ENCODE results near the gene SORCS1. TPM values are rescaled to one million over a fixed set of nuclear protein-coding genes. Genes with fewer than 3 reads are reported as not detected.

The SORCS1 gene
- total RNA-seq, 4 donors from 2014 or later = 0.40 to 5.1 (median 2.5) TPM

- Histone ChIP-seq H3K9me3 (no peaks in the 10 kb centered on the region), H3K4me1 (no peaks in the 10 kb centered on the region), H3K27ac (no peak overlapping the region), H3K27me3 (no peaks in the 10 kb centered on the region), H3K36me3 (no peaks in the 10 kb centered on the region), H3K4me3 (no peak overlapping the region)
- 40 to 80% methylated on average over 1 to 4 of the region's 4 CpGs for WGBS, 2 donors (ENCODE audit: low coverage in 1 of 2)
- TF ChIP-seq POLR2AphosphoS5 (IDR thresholded peaks at IDR 0.05) = no peak
- TF ChIP-seq EP300 (IDR thresholded peaks at IDR 0.05; ENCODE audit: low read depth) = no peak
- no peak for TF ChIP-seq POLR2A (IDR thresholded peaks at IDR 0.05)
- no peak for TF ChIP-seq CTCF (IDR thresholded peaks at IDR 0.05)
- DNase-seq = no peak
- in situ Hi-C loops (cut with MboI; ENCODE audit: low pct_ligation_motif_present in 1 of 4, low pct_unique_long_range_greater_than_20kb in 1 of 4, low sequenced_read_pairs in 3 of 4) = no loop called here
- intact Hi-C loops (cut with DNase I; ENCODE audit: low total_unique reads) = no loop called here
These were observed 612.9 kb downstream of the SORCS1 start for GRCh38 chr10:106551501-106552062.

- Histone ChIP-seq H3K4me1 (no peaks in the 10 kb centered on the region), H3K27me3 (no peaks in the 10 kb centered on the region), H3K4me3 (no peak overlapping the region), H3K27ac (no peak overlapping the region), H3K9me3 (no peaks in the 10 kb centered on the region), H3K36me3 (no peaks in the 10 kb centered on the region)
- TF ChIP-seq POLR2A (IDR thresholded peaks at IDR 0.05) (no peak), POLR2AphosphoS5 (IDR thresholded peaks at IDR 0.05) (no peak), EP300 (IDR thresholded peaks at IDR 0.05; ENCODE audit: low read depth) (no peak), CTCF (IDR thresholded peaks at IDR 0.05) (no peak)
- in situ Hi-C loops (cut with MboI; ENCODE audit: low pct_ligation_motif_present in 1 of 4, low pct_unique_long_range_greater_than_20kb in 1 of 4, low sequenced_read_pairs in 3 of 4) (no loop called here), intact Hi-C loops (cut with DNase I; ENCODE audit: low total_unique reads) (no loop called here)
- 70 to 85% methylated on average over 6 of the region's 6 CpGs for WGBS, 2 donors (ENCODE audit: low coverage in 1 of 2)
- no peak for DNase-seq
These were observed 615.7 kb downstream of the SORCS1 start for GRCh38 chr10:106548832-106549231.

DNA sequence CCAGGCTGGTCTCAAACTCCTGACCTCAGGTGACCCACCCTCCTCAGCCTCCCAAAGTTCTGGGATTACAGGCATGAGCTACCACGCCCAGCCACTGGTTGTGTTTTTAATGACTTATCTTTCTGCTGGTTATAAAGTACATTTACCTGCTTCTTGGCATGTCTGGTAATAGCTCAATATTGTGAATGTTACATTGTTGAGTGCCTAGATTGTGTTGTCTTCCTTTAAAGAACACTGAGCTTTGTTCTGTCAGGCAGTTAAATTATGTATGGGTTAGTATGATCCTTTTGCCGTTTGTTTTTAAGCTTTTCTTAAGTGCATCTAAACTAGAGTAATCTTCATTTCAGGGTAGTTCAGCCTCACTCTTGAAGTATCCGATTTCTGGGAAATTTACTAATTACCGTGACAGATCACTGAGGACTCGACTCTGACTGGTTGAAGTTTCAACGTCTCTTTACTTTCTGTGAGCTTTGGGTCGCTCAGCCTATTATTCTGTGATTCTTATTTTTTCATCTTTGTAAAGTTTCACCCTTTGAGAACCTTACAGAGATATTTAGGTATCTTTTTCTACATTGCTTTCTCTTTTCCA lies 617.4 kb downstream of the SORCS1 start:
- intact Hi-C loops (cut with DNase I; ENCODE audit: low total_unique reads) (no loop called here), in situ Hi-C loops (cut with MboI; ENCODE audit: low pct_ligation_motif_present in 1 of 4, low pct_unique_long_range_greater_than_20kb in 1 of 4, low sequenced_read_pairs in 3 of 4) (no loop called here)
- TF ChIP-seq POLR2AphosphoS5 (IDR thresholded peaks at IDR 0.05) = no peak
- WGBS, 2 donors (ENCODE audit: low coverage in 1 of 2) = 87 to 89% methylated on average over 7 of the region's 7 CpGs
- DNase-seq = no peak
- Histone ChIP-seq H3K27ac (no peak overlapping the region), H3K27me3 (no peaks in the 10 kb centered on the region), H3K36me3 (no peaks in the 10 kb centered on the region), H3K4me1 (no peaks in the 10 kb centered on the region), H3K9me3 (no peaks in the 10 kb centered on the region), H3K4me3 (no peak overlapping the region)

DNA sequence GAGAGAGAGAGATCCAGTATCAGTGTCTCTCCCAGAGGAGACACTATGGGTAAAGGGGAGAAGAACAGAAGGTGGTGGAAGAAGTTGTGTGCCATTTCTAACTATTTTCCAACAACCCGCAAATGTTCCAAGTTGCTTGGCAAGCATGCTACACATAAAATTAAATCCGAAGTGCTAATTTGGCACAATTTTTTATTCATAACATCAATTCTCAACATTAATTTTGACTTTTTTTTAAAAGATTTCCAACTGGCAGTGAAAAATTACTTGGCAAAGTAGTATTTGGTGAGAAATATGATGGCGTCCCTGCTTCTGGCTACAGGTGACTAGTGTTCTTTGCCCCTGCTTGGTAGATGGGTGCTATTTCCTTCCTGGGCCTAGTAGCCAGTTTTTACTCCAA lies 622.0 kb downstream of the SORCS1 start:
- H3K4me1 ChIP-seq = no peaks in the 10 kb centered on the region
- H3K27ac ChIP-seq = no peak overlapping the region
- no peak for DNase-seq
- no peak overlapping the region for H3K4me3 ChIP-seq
- H3K9me3 ChIP-seq = no peaks in the 10 kb centered on the region
- in situ Hi-C loops (cut with MboI; ENCODE audit: low pct_ligation_motif_present in 1 of 4, low pct_unique_long_range_greater_than_20kb in 1 of 4, low sequenced_read_pairs in 3 of 4) (no loop called here), intact Hi-C loops (cut with DNase I; ENCODE audit: low total_unique reads) (no loop called here)
- H3K36me3 ChIP-seq = no peaks in the 10 kb centered on the region
- TF ChIP-seq POLR2AphosphoS5 (IDR thresholded peaks at IDR 0.05) (no peak), POLR2A (IDR thresholded peaks at IDR 0.05) (no peak)
- 81 to 89% methylated on average over 3 of the region's 3 CpGs for WGBS, 2 donors (ENCODE audit: low coverage in 1 of 2)
- no peaks in the 10 kb centered on the region for H3K27me3 ChIP-seq

GRCh38 chr10:106540645-106541044 lies 623.9 kb downstream of the SORCS1 start:
- TF ChIP-seq EP300 (IDR thresholded peaks at IDR 0.05; ENCODE audit: low read depth) = no peak
- no peak for TF ChIP-seq CTCF (IDR thresholded peaks at IDR 0.05)
- no peak for TF ChIP-seq POLR2A (IDR thresholded peaks at IDR 0.05)
- TF ChIP-seq POLR2AphosphoS5 (IDR thresholded peaks at IDR 0.05) = no peak
- no peaks in the 10 kb centered on the region for H3K4me1 ChIP-seq
- no peaks in the 10 kb centered on the region for H3K9me3 ChIP-seq
- intact Hi-C loops (cut with DNase I; ENCODE audit: low total_unique reads) = no loop called here
- no peaks in the 10 kb centered on the region for H3K36me3 ChIP-seq
- in situ Hi-C loops (cut with MboI; ENCODE audit: low pct_ligation_motif_present in 1 of 4, low pct_unique_long_range_greater_than_20kb in 1 of 4, low sequenced_read_pairs in 3 of 4) = no loop called here
- H3K27me3 ChIP-seq = no peaks in the 10 kb centered on the region
- H3K4me3 ChIP-seq = no peak overlapping the region
- H3K27ac ChIP-seq = no peak overlapping the region
- no peak for DNase-seq
